GM10248 (cell line): Measurements from ENCODE around the gene COX4I1.

Experiments
- CTCF ChIA-PET: fragments of 300-600 bp; sonication (Branson Sonifier 250); formaldehyde crosslinking; extraction: SDS; loops from one replicate; lab custom pipeline; 2021; ENCODE audit warnings: antibody characterized with exemption; lab: Yijun Ruan, JAX
- POLR2A ChIA-PET: fragments of 350-650 bp; sonication (Branson Sonifier 250); formaldehyde crosslinking; extraction: SDS; loops from one replicate; lab custom pipeline; 2020; ENCODE audit warnings: antibody characterized with exemption; lab: Yijun Ruan, JAX
- DNase-seq: peaks from one replicate; pipeline ENCODE4 v3.0.0; 2012; ENCODE audit errors: extremely low spot score
- TF ChIP-seq, protein P1 (sequence below): IDR thresholded peaks from 2 replicates; pipeline ENCODE4 v1.5.1; 2012; ENCODE audit warnings: mild to moderate bottlenecking, low read depth; ENCODE audit errors: extremely low read depth, missing control alignments, control extremely low read depth

Gene COX4I1

DNA sequence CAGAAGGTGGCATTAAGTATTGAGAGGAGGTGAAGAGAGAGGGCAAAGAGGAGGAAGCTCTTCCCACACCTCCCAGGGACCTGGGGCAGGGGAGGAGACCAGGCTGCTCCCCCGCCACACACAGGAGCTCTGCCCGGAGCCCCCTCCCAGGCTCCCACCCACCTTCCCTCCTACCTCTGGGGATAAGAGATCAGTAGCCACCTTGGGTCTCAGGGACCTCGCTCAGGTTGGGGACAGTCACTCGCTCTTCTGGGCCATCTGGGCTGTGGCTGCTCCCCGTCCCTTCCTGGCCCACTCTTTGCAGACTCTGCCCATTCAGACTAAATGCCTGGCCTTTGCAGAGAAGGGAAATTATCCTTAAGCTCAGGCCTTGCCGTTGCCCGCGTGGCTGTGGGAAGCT, 33.7 kb upstream of the COX4I1 start:
- ChIA-PET CTCF (interaction anchor here (1.3 kb wide), 1 partner anchor 49 kb away, joined by 3 read pairs; no protein-coding TSS in a partner anchor), POLR2A (no interaction called here)
- TF ChIP-seq, protein P1, sequence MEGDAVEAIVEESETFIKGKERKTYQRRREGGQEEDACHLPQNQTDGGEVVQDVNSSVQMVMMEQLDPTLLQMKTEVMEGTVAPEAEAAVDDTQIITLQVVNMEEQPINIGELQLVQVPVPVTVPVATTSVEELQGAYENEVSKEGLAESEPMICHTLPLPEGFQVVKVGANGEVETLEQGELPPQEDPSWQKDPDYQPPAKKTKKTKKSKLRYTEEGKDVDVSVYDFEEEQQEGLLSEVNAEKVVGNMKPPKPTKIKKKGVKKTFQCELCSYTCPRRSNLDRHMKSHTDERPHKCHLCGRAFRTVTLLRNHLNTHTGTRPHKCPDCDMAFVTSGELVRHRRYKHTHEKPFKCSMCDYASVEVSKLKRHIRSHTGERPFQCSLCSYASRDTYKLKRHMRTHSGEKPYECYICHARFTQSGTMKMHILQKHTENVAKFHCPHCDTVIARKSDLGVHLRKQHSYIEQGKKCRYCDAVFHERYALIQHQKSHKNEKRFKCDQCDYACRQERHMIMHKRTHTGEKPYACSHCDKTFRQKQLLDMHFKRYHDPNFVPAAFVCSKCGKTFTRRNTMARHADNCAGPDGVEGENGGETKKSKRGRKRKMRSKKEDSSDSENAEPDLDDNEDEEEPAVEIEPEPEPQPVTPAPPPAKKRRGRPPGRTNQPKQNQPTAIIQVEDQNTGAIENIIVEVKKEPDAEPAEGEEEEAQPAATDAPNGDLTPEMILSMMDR, result no peak
- DNase-seq, result no peak

DNA sequence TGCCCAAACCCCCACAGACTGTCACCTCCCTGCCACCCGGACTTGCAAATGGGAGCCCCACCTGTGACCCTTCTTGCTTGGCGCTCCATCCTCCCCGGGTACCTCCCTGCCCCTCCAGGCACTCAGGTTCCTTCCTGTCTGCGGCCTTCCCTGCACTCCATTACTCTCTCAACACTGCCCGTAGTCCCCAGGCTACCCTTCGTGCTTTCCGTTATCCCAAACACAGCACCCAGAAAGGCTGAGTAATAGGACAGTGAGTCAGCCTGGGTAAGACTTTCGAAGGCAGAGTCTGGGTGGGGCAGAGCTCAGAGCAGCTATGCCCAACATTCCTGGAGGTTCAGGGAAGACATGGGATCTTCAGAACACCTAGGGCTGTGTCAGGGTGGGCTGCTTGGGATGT, 32.0 kb upstream of the COX4I1 start:
- TF ChIP-seq, protein P1, result no peak
- no peak for DNase-seq
- ChIA-PET POLR2A (no interaction called here), CTCF (interaction anchor here (1.1 kb wide), 1 partner anchor 79 kb away, joined by 3 read pairs; the partner anchor contains the start of gene GINS2)

DNA sequence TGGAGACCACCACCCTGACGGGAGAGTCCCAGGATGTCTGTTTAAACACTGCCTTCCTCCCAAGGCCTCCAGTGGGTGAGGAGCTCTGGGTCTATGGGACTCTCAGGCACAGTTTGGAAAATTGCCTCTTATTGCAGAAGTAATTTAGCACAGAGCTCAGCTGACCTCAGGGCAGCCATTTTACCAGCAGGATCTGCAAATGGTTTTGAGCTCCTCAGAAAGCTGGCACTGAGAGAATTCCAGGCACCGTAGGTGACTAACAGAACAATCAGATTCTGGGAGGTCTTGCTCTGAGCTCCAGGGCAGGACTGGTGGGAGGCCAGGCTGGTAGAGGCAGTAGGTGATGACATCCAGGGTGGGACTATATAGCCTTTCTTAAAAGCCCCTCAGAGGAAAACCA, 31.3 kb upstream of the COX4I1 start:
- ChIA-PET CTCF (interaction anchor here (1.0 to 1.1 kb wide), 2 partner anchors 20 to 79 kb away, joined by 3 read pairs; partner anchors contain the start of gene GINS2), POLR2A (no interaction called here)
- TF ChIP-seq, protein P1, result no peak
- DNase-seq, result no peak

DNA sequence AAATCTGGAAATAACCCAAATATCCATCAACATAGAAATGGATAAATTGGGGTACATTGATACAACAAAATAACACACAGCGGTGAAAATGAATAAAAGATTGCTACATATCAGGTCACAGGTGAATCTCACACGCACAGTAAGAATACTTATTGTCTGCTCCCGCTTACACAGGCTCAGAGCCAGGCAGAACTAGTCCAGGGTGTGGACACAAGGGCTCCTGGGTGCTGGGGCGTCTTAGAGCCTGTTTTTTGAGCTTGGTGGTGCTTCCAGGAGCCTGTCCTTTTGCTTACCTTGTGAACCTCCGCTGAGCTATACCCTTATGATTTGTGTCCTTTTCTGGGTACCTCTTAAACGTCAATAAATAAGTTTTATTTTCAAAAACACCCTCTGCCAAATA, 28.8 kb upstream of the COX4I1 start:
- no peak for DNase-seq
- ChIA-PET CTCF (interaction anchor here (0.8 to 1.6 kb wide), 2 partner anchors 11 to 51 kb away, joined by 5 to 7 read pairs; no protein-coding TSS in a partner anchor), POLR2A (no interaction called here)
- TF ChIP-seq, protein P1, result no peak

DNA sequence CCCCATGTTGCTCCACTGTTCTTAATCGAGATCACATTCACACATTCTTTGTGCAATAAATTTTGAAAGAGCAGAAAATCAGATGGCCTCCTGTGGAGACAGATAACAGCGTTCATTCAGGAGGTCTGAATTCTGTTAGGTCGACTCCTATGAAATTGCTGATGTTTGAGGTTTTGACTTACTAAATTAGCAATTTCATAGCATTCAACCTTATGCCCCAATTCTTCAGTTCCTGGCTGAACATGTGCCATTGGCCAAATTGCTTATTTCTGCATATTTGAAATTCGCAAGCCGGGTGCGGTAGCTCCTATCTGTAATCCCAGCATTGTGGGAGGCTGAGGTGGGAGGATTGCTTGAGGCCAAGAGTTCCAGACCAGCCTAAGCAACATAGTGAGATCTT, 26.5 kb upstream of the COX4I1 start:
- ChIA-PET CTCF (interaction anchor here (0.8 kb wide), 1 partner anchor 13 kb away, joined by 3 read pairs; no protein-coding TSS in a partner anchor), POLR2A (no interaction called here)
- no peak for DNase-seq
- TF ChIP-seq, protein P1, result no peak

DNA sequence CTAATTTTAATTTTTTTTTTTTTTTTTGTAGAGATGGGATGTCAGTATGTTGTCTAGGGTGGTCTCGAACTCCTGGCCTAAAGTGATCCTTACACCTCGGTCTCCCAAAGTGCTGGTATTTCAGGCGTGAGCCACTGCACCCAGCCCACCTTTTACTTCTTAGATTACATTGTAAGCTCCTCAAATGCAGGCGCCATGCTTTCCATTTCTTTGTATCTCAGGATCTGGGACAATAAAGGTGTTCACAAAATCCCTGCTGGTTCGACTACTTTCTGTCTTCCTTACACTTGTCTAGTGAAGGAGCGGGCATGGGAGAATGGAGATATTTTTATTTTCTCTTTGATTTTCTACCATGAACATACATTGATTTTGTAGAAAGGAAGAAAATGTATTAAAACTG, 25.4 kb upstream of the COX4I1 start:
- no peak for DNase-seq
- ChIA-PET POLR2A (no interaction called here), CTCF (no interaction called here)
- TF ChIP-seq, protein P1, result no peak
